Muscle layer of duodenum (tissue), 2 donors: ENCODE results near the gene IKBKE.

Experiments
- H3K27ac ChIP-seq: one replicate; pipeline ENCODE4 v1.7.0; 2013; ENCODE audit warnings: mild to moderate bottlenecking, low read length
- H3K27me3 ChIP-seq: one replicate; pipeline ENCODE4 v1.7.0; 2013; ENCODE audit warnings: low read depth, mild to moderate bottlenecking, control low read depth, low read length
- H3K36me3 ChIP-seq, 2 donors: one replicate each; pipeline ENCODE4 v1.7.0; 2013; ENCODE audit warnings: low read length in 2 of 2, control low read depth in 1 of 2, mild to moderate bottlenecking in 1 of 2; ENCODE audit not compliant: insufficient read depth in 2 of 2, control insufficient read depth in 1 of 2
- H3K4me1 ChIP-seq, 2 donors: one replicate each; pipeline ENCODE4 v1.7.0; 2013; ENCODE audit warnings: low read length in 2 of 2, mild to moderate bottlenecking in 2 of 2, control low read depth in 1 of 2, moderate library complexity in 1 of 2; ENCODE audit not compliant: insufficient read depth in 2 of 2, control insufficient read depth in 1 of 2
- H3K4me3 ChIP-seq, 2 donors: one replicate each; pipeline ENCODE4 v1.7.0; 2013; ENCODE audit warnings: low read length in 2 of 2, low read depth in 1 of 2, mild to moderate bottlenecking in 1 of 2
- H3K9me3 ChIP-seq, 2 donors: one replicate each; pipeline ENCODE4 v1.7.0; 2013; ENCODE audit warnings: low read length in 2 of 2, control low read depth in 1 of 2, mild to moderate bottlenecking in 1 of 2; ENCODE audit not compliant: control insufficient read depth in 1 of 2
- donor health status: healthy.

Gene IKBKE

GRCh38 chr1:206534552-206534951, 64.3 kb downstream of the IKBKE start:
- Histone ChIP-seq H3K9me3 (no peaks in the 10 kb centered on the region), H3K4me3 (no peak overlapping the region), H3K27me3 (no peaks in the 10 kb centered on the region), H3K27ac (no peak overlapping the region), H3K36me3 (no peaks in the 10 kb centered on the region), H3K4me1 (peaks cover 0 to 2% of the 10 kb centered on the region in 2 donors)

- Histone ChIP-seq H3K27me3 (no peaks in the 10 kb centered on the region), H3K36me3 (no peaks in the 10 kb centered on the region), H3K4me1 (peaks cover 0 to 13% of the 10 kb centered on the region in 2 donors), H3K4me3 (no peak overlapping the region), H3K27ac (no peak overlapping the region), H3K9me3 (no peaks in the 10 kb centered on the region)
Measured at GRCh38 chr1:206535853-206536188, 65.5 kb downstream of the IKBKE start.

GRCh38 chr1:206537141-206537540, 66.9 kb downstream of the IKBKE start:
- no peaks in the 10 kb centered on the region for H3K9me3 ChIP-seq
- no peak overlapping the region for H3K4me3 ChIP-seq
- H3K27ac ChIP-seq = no peak overlapping the region
- no peaks in the 10 kb centered on the region for H3K27me3 ChIP-seq
- H3K4me1 ChIP-seq = peaks cover 0 to 13% of the 10 kb centered on the region in 2 donors
- no peaks in the 10 kb centered on the region for H3K36me3 ChIP-seq

GRCh38 chr1:206538086-206538770, 68.0 kb downstream of the IKBKE start:
- Histone ChIP-seq H3K4me1 (peaks cover 0 to 13% of the 10 kb centered on the region in 2 donors), H3K36me3 (no peaks in the 10 kb centered on the region), H3K9me3 (no peaks in the 10 kb centered on the region)

GRCh38 chr1:206538901-206539640, 68.8 kb downstream of the IKBKE start:
- H3K36me3 ChIP-seq = no peaks in the 10 kb centered on the region
- peaks cover 0 to 13% of the 10 kb centered on the region in 2 donors for H3K4me1 ChIP-seq
- H3K27ac ChIP-seq = no peak overlapping the region
- no peaks in the 10 kb centered on the region for H3K9me3 ChIP-seq
- H3K4me3 ChIP-seq = no peak overlapping the region
- H3K27me3 ChIP-seq = no peaks in the 10 kb centered on the region

More at GRCh38 chr1:206538086-206538770, 68.0 kb downstream of the IKBKE start:
- H3K27ac ChIP-seq = no peak overlapping the region
- no peaks in the 10 kb centered on the region for H3K27me3 ChIP-seq
- no peak overlapping the region for H3K4me3 ChIP-seq

- H3K27ac ChIP-seq = no peak overlapping the region
- peaks cover 0 to 17% of the 10 kb centered on the region in 2 donors for H3K4me1 ChIP-seq
- no peaks in the 10 kb centered on the region for H3K36me3 ChIP-seq
- no peaks in the 10 kb centered on the region for H3K27me3 ChIP-seq
- H3K4me3 ChIP-seq = no peak overlapping the region
- H3K9me3 ChIP-seq = no peaks in the 10 kb centered on the region
Measured at GRCh38 chr1:206540044-206540780, 69.9 kb downstream of the IKBKE start.

- Histone ChIP-seq H3K9me3 (no peaks in the 10 kb centered on the region), H3K27me3 (no peaks in the 10 kb centered on the region), H3K36me3 (no peaks in the 10 kb centered on the region), H3K4me3 (no peak overlapping the region), H3K27ac (no peak overlapping the region), H3K4me1 (peaks cover 0 to 17% of the 10 kb centered on the region in 2 donors)
Measured at GRCh38 chr1:206541236-206541833, 71.1 kb downstream of the IKBKE start.

GRCh38 chr1:206544562-206545257, 74.4 kb downstream of the IKBKE start:
- Histone ChIP-seq H3K27ac (no peak overlapping the region), H3K9me3 (no peaks in the 10 kb centered on the region), H3K27me3 (no peaks in the 10 kb centered on the region), H3K4me3 (no peak overlapping the region), H3K36me3 (no peaks in the 10 kb centered on the region), H3K4me1 (peaks cover 0 to 13% of the 10 kb centered on the region in 2 donors)

- no peaks in the 10 kb centered on the region for H3K27me3 ChIP-seq
- H3K4me1 ChIP-seq = peaks cover 0 to 7% of the 10 kb centered on the region in 2 donors
- H3K36me3 ChIP-seq = no peaks in the 10 kb centered on the region
- no peak overlapping the region for H3K27ac ChIP-seq
- H3K4me3 ChIP-seq = no peak overlapping the region
- H3K9me3 ChIP-seq = no peaks in the 10 kb centered on the region
Measured at GRCh38 chr1:206545351-206545750, 75.1 kb downstream of the IKBKE start.
